HL-60 (cell line): ENCODE results near the gene VTA1.

ENCODE experiments used
- GABPA ChIP-seq: IDR thresholded peaks from 2 replicates; pipeline ENCODE4 v1.6.1; 2012; ENCODE audit warnings: low read depth
- POLR2AphosphoS5 ChIP-seq: IDR thresholded peaks from 2 replicates; pipeline ENCODE4 v1.6.1; 2012; ENCODE audit warnings: low read depth
- REST ChIP-seq: IDR thresholded peaks from 2 replicates; pipeline ENCODE4 v1.6.1; 2012; ENCODE audit warnings: low read depth; ENCODE audit not compliant: insufficient replicate concordance
- TF ChIP-seq, protein P1 (sequence below): IDR thresholded peaks from one replicate; pipeline ENCODE4 v1.5.1; 2011; ENCODE audit warnings: low read length, control low read depth, inconsistent platforms; ENCODE audit not compliant: insufficient read depth

DNA sequence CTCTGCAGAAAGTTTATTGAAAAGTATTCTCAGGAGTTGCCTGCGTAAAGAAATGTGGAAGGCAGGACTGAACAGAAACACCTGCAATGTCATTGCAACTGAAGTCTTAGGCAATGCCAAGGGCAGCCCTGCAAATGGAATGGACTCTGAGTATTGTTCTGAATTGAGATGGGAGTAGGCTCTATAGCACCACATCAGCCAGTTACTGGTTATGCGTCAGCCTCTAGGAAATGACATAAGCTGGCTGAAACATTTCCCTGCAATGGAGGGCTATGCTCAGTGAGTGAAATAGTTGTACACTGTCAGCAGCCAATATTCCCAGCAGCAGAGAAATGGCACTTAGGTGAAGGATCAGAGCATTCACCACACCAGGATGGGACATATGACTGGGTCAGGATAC is 28.1 kb upstream of the VTA1 start:
- TF ChIP-seq, protein P1, sequence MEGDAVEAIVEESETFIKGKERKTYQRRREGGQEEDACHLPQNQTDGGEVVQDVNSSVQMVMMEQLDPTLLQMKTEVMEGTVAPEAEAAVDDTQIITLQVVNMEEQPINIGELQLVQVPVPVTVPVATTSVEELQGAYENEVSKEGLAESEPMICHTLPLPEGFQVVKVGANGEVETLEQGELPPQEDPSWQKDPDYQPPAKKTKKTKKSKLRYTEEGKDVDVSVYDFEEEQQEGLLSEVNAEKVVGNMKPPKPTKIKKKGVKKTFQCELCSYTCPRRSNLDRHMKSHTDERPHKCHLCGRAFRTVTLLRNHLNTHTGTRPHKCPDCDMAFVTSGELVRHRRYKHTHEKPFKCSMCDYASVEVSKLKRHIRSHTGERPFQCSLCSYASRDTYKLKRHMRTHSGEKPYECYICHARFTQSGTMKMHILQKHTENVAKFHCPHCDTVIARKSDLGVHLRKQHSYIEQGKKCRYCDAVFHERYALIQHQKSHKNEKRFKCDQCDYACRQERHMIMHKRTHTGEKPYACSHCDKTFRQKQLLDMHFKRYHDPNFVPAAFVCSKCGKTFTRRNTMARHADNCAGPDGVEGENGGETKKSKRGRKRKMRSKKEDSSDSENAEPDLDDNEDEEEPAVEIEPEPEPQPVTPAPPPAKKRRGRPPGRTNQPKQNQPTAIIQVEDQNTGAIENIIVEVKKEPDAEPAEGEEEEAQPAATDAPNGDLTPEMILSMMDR, result no peak
- TF ChIP-seq POLR2AphosphoS5 (no peak), GABPA (no peak), REST (no peak)
